Natural killer cell (primary cell): Measurements from ENCODE around the gene FBXL7. TPM values are rescaled to one million over a fixed set of nuclear protein-coding genes. Genes with fewer than 3 reads are reported as not detected.

Source experiments
- ATAC-seq, 3 donors: fragments of 150-1000 bp in 2 of 3; fragments of 200-7000 bp in 1 of 3; cut with Tn5 transposase; 1 replicate in 1 of 3; 2 replicates in 2 of 3; pipeline ENCODE4 v1.10.0; 2021; ENCODE audit warnings: mild to moderate bottlenecking in 2 of 3, moderate library complexity in 2 of 3
- DNase-seq, 2 donors: peaks; one replicate each; pipeline versions ENCODE4 v3.0.0 to v3.0.0-alpha.2; 2013 to 2021; ENCODE audit warnings: mixed read lengths in 1 of 2
- H3K27ac ChIP-seq: one replicate; pipeline ENCODE4 v1.5.1; 2013; ENCODE audit warnings: mild to moderate bottlenecking, low read length
- H3K27me3 ChIP-seq: one replicate; pipeline ENCODE4 v1.6.1; 2013; ENCODE audit warnings: low read length; ENCODE audit not compliant: control insufficient read depth, insufficient read depth
- H3K36me3 ChIP-seq: one replicate; pipeline ENCODE4 v1.6.1; 2013; ENCODE audit warnings: low read length; ENCODE audit not compliant: control insufficient read depth, insufficient read depth
- H3K4me1 ChIP-seq: one replicate; pipeline ENCODE4 v1.6.1; 2013; ENCODE audit warnings: low read length; ENCODE audit not compliant: control insufficient read depth, insufficient read depth
- H3K4me3 ChIP-seq: one replicate; pipeline ENCODE4 v1.5.1; 2013; ENCODE audit warnings: low read length
- H3K9me3 ChIP-seq: one replicate; pipeline ENCODE4 v1.6.1; 2013; ENCODE audit warnings: low read length; ENCODE audit not compliant: control insufficient read depth, insufficient read depth
- H3K27ac Mint-ChIP-seq, 2 donors: one replicate each; pipeline ENCODE4 v1.8.0; 2022; ENCODE audit warnings: mild to moderate bottlenecking in 2 of 2, mixed read lengths in 2 of 2, moderate library complexity in 1 of 2
- H3K27me3 Mint-ChIP-seq, 2 donors: one replicate each; pipeline ENCODE4 v1.8.0; 2022; ENCODE audit warnings: low read depth in 2 of 2, mixed read lengths in 2 of 2
- H3K36me3 Mint-ChIP-seq: one replicate; pipeline ENCODE4 v1.8.0; 2022; ENCODE audit warnings: mixed read lengths
- H3K4me1 Mint-ChIP-seq, 2 donors: one replicate each; pipeline ENCODE4 v1.8.0; 2022; ENCODE audit warnings: mixed read lengths in 2 of 2
- H3K4me3 Mint-ChIP-seq: one replicate; pipeline ENCODE4 v1.8.0; 2022; ENCODE audit warnings: mild to moderate bottlenecking, moderate library complexity, mixed read lengths
- H3K9me3 Mint-ChIP-seq, 2 donors: one replicate each; pipeline ENCODE4 v1.8.0; 2022; ENCODE audit warnings: mixed read lengths in 2 of 2
- WGBS: methylation state at CpG from one replicate; pipeline ENCODE4 v1.1.7; 2013; ENCODE audit warnings: missing lambda C conversion rate; ENCODE audit not compliant: insufficient coverage; 5-methylcytosine and 5-hydroxymethylcytosine counted together
- intact Hi-C: fragments of 100-400 bp; cut with micrococcal nuclease; formaldehyde crosslinking; loops from one replicate; pipeline ENCODE4 v1.14.2; 2022
- total RNA-seq, 4 donors: library from RNA; stranded (reverse); fragments of 120-200 nt in 1 of 4; gene quantifications; one replicate each; pipeline versions ENCODE4 v1.2.3 to v1.2.4, GENCODE V29; 2013 to 2022
- TF ChIP-seq, protein P1 (sequence below): fragments of 200-600 bp; IDR thresholded peaks from one replicate; pipeline ENCODE4 v1.8.0; 2022; ENCODE audit warnings: antibody characterized with exemption

Gene FBXL7
- total RNA-seq, 3 donors from 2014 or later (not counting 1 experiment from before 2014, with no cell fraction given), result not detected

GRCh38 chr5:15904899-15905830 lies 405.2 kb downstream of the FBXL7 start:
- Mint-ChIP-seq H3K27me3 (no peaks in the 10 kb centered on the region), H3K4me1 (no peaks in the 10 kb centered on the region), H3K9me3 (peaks cover 4 to 5% of the 10 kb centered on the region in 2 donors), H3K4me3 (no peak overlapping the region), H3K27ac (no peak overlapping the region), H3K36me3 (no peaks in the 10 kb centered on the region)
- 82% methylated on average over 1 of the region's 2 CpGs for WGBS
- no peak overlapping the region for H3K4me3 ChIP-seq
- H3K4me1 ChIP-seq, result no peaks in the 10 kb centered on the region
- H3K27me3 ChIP-seq, result no peaks in the 10 kb centered on the region
- ATAC-seq (no peak), DNase-seq (no peak)
- TF ChIP-seq, protein P1, sequence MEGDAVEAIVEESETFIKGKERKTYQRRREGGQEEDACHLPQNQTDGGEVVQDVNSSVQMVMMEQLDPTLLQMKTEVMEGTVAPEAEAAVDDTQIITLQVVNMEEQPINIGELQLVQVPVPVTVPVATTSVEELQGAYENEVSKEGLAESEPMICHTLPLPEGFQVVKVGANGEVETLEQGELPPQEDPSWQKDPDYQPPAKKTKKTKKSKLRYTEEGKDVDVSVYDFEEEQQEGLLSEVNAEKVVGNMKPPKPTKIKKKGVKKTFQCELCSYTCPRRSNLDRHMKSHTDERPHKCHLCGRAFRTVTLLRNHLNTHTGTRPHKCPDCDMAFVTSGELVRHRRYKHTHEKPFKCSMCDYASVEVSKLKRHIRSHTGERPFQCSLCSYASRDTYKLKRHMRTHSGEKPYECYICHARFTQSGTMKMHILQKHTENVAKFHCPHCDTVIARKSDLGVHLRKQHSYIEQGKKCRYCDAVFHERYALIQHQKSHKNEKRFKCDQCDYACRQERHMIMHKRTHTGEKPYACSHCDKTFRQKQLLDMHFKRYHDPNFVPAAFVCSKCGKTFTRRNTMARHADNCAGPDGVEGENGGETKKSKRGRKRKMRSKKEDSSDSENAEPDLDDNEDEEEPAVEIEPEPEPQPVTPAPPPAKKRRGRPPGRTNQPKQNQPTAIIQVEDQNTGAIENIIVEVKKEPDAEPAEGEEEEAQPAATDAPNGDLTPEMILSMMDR, result no peak
- H3K36me3 ChIP-seq, result no peaks in the 10 kb centered on the region
- intact Hi-C loops, result no loop called here
- H3K27ac ChIP-seq, result no peak overlapping the region
- H3K9me3 ChIP-seq, result peaks cover 4% of the 10 kb centered on the region

- no peaks in the 10 kb centered on the region for H3K27me3 Mint-ChIP-seq
- TF ChIP-seq, protein P1, result no peak
- no peaks in the 10 kb centered on the region for H3K4me1 Mint-ChIP-seq
- H3K36me3 Mint-ChIP-seq, result no peaks in the 10 kb centered on the region
- Histone ChIP-seq H3K27ac (no peak overlapping the region), H3K36me3 (no peaks in the 10 kb centered on the region), H3K27me3 (no peaks in the 10 kb centered on the region), H3K4me1 (no peaks in the 10 kb centered on the region), H3K4me3 (no peak overlapping the region), H3K9me3 (peaks cover 2% of the 10 kb centered on the region)
- WGBS, result 71% methylated on average over 3 of the region's 3 CpGs
- intact Hi-C loops, result no loop called here
- no peak overlapping the region for H3K27ac Mint-ChIP-seq
- H3K9me3 Mint-ChIP-seq, result peaks cover 14 to 20% of the 10 kb centered on the region in 2 donors
- no peak for DNase-seq
- ATAC-seq, result no peak
- no peak overlapping the region for H3K4me3 Mint-ChIP-seq
Observed at GRCh38 chr5:15914638-15915037, 414.7 kb downstream of the FBXL7 start.

DNA sequence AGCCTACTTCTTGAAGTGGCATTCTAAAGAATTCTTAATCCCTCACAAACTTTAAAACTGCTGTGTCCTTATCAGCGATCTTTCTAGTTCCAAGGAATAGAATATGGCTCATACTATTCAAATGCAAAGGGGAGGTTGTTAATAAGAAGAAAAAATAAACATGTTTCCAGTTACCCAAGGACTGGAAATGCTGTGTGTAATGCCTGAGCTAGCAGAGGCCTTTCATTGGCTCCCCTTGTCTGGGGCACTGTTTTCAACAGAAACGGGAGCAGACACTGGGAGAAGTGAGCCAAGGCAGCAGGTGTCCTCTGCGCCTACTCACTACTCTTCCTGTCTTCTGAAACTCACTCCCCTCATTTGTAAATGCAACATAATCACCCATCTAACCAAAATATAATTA lies 426.6 kb downstream of the FBXL7 start:
- DNase-seq (no peak), ATAC-seq (no peak)
- Mint-ChIP-seq H3K4me3 (no peak overlapping the region), H3K27ac (no peak overlapping the region), H3K36me3 (no peaks in the 10 kb centered on the region), H3K4me1 (no peaks in the 10 kb centered on the region), H3K9me3 (peaks cover 4 to 11% of the 10 kb centered on the region in 2 donors), H3K27me3 (no peaks in the 10 kb centered on the region)
- no peaks in the 10 kb centered on the region for H3K36me3 ChIP-seq
- no peaks in the 10 kb centered on the region for H3K4me1 ChIP-seq
- TF ChIP-seq, protein P1, result no peak
- H3K4me3 ChIP-seq, result no peak overlapping the region
- no peaks in the 10 kb centered on the region for H3K9me3 ChIP-seq
- H3K27ac ChIP-seq, result no peak overlapping the region
- no peaks in the 10 kb centered on the region for H3K27me3 ChIP-seq
- intact Hi-C loops, result no loop called here
- WGBS, result 93% methylated on average over 1 of the region's 3 CpGs
